Epithelial cell of proximal tubule (primary cell): Measurements from ENCODE around the gene GPR158. TPM values are rescaled to one million over a fixed set of nuclear protein-coding genes. Genes with fewer than 3 reads are reported as not detected.

Experiments
- DNase-seq: peaks from one replicate; pipeline ENCODE4 v3.0.0-alpha.2; 2011; ENCODE audit warnings: low read depth
- H3K4me3 ChIP-seq: 2 replicates; pipeline ENCODE4 v1.5.1; 2011; ENCODE audit warnings: low read depth, mild to moderate bottlenecking, low read length
- CTCF ChIP-seq: conservative IDR thresholded peaks from 2 replicates; pipeline ENCODE4 v1.5.1; 2012; ENCODE audit warnings: low read depth, mild to moderate bottlenecking, low read length
- total RNA-seq: library from RNA; depleted of rRNA; stranded (reverse); fragments of >200 nt; gene quantifications from 2 replicates; pipeline ENCODE4 v1.2.3, GENCODE V29; 2015

Gene GPR158
- total RNA-seq, 1 donor from 2014 or later, result not detected

GRCh38 chr10:25206693-25207414 lies 32.1 kb downstream of the GPR158 start:
- no peak overlapping the region for H3K4me3 ChIP-seq
- TF ChIP-seq CTCF, result no peak
- no peak for DNase-seq

GRCh38 chr10:25209618-25210017 lies 34.8 kb downstream of the GPR158 start:
- H3K4me3 ChIP-seq, result no peak overlapping the region
- no peak for TF ChIP-seq CTCF
- no peak for DNase-seq

GRCh38 chr10:25210265-25210664 lies 35.5 kb downstream of the GPR158 start:
- no peak for TF ChIP-seq CTCF
- H3K4me3 ChIP-seq, result no peak overlapping the region
- no peak for DNase-seq

GRCh38 chr10:25220156-25220555 lies 45.4 kb downstream of the GPR158 start:
- no peak overlapping the region for H3K4me3 ChIP-seq
- DNase-seq, result no peak
- no peak for TF ChIP-seq CTCF

GRCh38 chr10:25222085-25222660 lies 47.4 kb downstream of the GPR158 start:
- no peak overlapping the region for H3K4me3 ChIP-seq
- no peak for DNase-seq
- no peak for TF ChIP-seq CTCF

- no peak overlapping the region for H3K4me3 ChIP-seq
- DNase-seq, result peak; percentile 3
- TF ChIP-seq CTCF, result peak; percentile 80
Measured at GRCh38 chr10:25226775-25227682, 52.2 kb downstream of the GPR158 start.
